GM03348 (cell line): ENCODE measurements around the gene GABRB1.

Source experiments
- DNase-seq: peaks from one replicate; pipeline ENCODE4 v3.0.0; 2012; ENCODE audit warnings: low spot score

Gene GABRB1

GRCh38 chr4:47386561-47387235 is 355.3 kb downstream of the GABRB1 start:
- DNase-seq: no peak

GRCh38 chr4:47390428-47391125 is 359.2 kb downstream of the GABRB1 start:
- no peak for DNase-seq

GRCh38 chr4:47391256-47391655 is 359.9 kb downstream of the GABRB1 start:
- DNase-seq: no peak

- DNase-seq: no peak
These were observed 375.0 kb downstream of the GABRB1 start for GRCh38 chr4:47406408-47406807.

GRCh38 chr4:47410271-47410670 is 378.9 kb downstream of the GABRB1 start:
- no peak for DNase-seq

GRCh38 chr4:47413521-47413920 is 382.2 kb downstream of the GABRB1 start:
- DNase-seq: no peak

- no peak for DNase-seq
These were observed 384.4 kb downstream of the GABRB1 start for GRCh38 chr4:47415719-47416118.

- DNase-seq: no peak
These were observed 386.8 kb downstream of the GABRB1 start for GRCh38 chr4:47418147-47418546.

GRCh38 chr4:47419296-47419695 is 387.9 kb downstream of the GABRB1 start:
- DNase-seq: no peak

GRCh38 chr4:47425628-47426027 is 394.3 kb downstream of the GABRB1 start:
- no peak for DNase-seq

- no peak for DNase-seq
These were observed 396.6 kb downstream of the GABRB1 start for GRCh38 chr4:47427935-47428334.

- DNase-seq: no peak
These were observed 401.4 kb downstream of the GABRB1 start for GRCh38 chr4:47432749-47433148.

GRCh38 chr4:47434931-47435330 is 403.6 kb downstream of the GABRB1 start:
- no peak for DNase-seq

GRCh38 chr4:47442980-47443379 is 411.6 kb downstream of the GABRB1 start:
- DNase-seq: no peak

- DNase-seq: no peak
These were observed 412.7 kb downstream of the GABRB1 start for GRCh38 chr4:47444031-47444430.

GRCh38 chr4:47451657-47452056 is 420.3 kb downstream of the GABRB1 start:
- DNase-seq: peak; percentile 29

- peak; percentile 16 for DNase-seq
These were observed 431.4 kb downstream of the GABRB1 start for GRCh38 chr4:47462799-47463234.

- peak; percentile 97 for DNase-seq
These were observed 432.0 kb downstream of the GABRB1 start, which contains the start of gene COMMD8 for GRCh38 chr4:47463235-47463956. Gene COMMD8, minus strand, starts transcription at chr4:47463702. Its CDS starts 51 bp downstream, at chr4:47463651.

- no peak for DNase-seq
These were observed 433.6 kb downstream of the GABRB1 start for GRCh38 chr4:47465004-47465403.

GRCh38 chr4:47466056-47466785 is 434.9 kb downstream of the GABRB1 start:
- no peak for DNase-seq

- DNase-seq: peak; percentile 42
These were observed 437.5 kb downstream of the GABRB1 start for GRCh38 chr4:47468706-47469365.

- peak; percentile 45 for DNase-seq
These were observed 438.6 kb downstream of the GABRB1 start for GRCh38 chr4:47469951-47470350.
